Activated T-cell treated with anti-CD3 and anti-CD28 coated beads for 48 hours (primary cell): ENCODE results near the gene TPPP2.

Experiments
- DNase-seq: peaks from one replicate; pipeline ENCODE4 v3.0.0-alpha.2; 2020; ENCODE audit warnings: low read depth

Gene TPPP2

DNA sequence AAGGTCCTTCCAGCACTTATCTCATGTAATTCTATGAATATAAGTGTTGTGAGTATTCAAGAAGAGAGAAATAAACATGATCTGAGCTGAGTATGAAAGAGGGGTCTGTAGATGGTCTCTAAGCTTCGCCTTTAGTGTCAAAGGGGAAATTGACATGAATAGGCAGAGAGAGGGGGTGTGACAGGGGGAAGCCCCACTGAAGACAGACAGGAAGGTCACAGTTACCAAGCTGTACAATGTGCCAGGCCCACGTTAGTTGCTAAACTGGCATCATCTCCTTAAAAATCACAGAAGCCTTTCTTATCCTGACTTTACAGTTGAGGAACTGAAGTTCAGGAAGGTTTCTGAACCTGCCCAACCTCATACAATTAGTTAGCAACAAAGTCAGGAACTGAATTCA is 47.7 kb downstream of the TPPP2 start:
- DNase-seq, result no peak

DNA sequence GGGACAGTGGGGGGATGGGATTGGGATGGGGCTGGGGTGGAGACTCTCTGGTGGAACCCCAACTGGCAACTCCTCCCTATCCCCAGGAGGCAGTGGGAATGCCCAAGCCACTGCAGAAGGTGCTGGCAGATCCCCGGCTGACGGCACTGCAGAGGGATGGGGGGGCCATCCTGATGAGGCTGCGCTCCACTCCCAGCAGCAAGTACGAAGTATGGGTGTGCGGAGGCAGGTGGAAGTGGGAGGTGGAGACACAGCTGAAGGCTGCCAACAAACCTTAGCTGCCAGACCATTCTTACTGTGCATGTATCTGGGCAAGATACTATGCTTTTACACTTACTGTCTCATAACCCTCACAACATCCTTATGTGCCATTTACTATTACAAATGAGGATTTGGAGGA is 48.3 kb downstream of the TPPP2 start:
- DNase-seq, result no peak

DNA sequence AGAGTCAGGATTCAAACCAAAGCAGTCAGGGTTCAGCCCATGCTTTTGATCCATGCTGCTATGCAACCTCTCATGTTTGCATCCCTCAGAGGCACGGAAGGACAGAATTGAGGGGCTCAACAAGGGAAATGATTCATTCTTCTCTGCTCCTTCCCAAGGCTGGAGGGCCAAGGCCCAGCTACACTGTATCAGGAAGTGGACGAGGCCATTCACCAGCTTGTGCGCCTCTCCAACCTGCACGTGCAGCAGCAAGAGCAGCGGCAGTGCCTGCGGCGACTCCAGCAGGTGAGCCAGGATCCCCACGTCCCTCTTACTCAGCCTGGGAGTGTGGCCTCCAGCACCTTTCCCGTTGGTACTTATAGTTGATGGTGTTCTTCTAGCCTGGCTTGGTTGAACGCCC is 48.7 kb downstream of the TPPP2 start:
- no peak for DNase-seq

DNA sequence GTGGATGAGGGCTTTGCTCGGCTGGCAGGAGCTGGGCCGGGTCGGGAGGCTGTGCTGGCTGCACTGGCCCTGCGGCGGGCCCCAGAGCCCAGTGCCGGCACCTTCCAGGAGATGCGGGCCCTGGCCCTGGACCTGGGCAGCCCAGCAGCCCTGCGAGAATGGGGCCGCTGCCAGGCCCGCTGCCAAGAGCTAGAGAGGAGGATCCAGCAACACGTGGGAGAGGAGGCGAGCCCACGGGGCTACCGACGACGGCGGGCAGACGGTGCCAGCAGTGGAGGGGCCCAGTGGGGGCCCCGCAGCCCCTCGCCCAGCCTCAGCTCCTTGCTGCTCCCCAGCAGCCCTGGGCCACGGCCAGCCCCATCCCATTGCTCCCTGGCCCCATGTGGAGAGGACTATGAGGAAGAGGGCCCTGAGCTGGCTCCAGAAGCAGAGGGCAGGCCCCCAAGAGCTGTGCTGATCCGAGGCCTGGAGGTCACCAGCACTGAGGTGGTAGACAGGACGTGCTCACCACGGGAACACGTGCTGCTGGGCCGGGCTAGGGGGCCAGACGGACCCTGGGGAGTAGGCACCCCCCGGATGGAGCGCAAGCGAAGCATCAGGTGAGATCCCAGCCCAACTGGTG is 51.6 kb downstream of the TPPP2 start:
- no peak for DNase-seq
